Activated T-helper 2 cell treated with anti-CD3 and anti-CD28 coated beads, Interferon-gamma antibody, Interleukin-2, Interleukin-4, amounts not matched to agents 10 μg/mL and 5 μg/mL and 100 μg/mL, durations not matched to agents 14 hours and 24 hours and 36 hours (primary cell): ENCODE measurements around the gene KLF13. TPM values are rescaled to one million over a fixed set of nuclear protein-coding genes. Genes with fewer than 3 reads are reported as not detected.
A peak's percentile ranks its signal among the peaks of the same experiment; 100 is the strongest.

ENCODE experiments used
- DNase-seq: peaks from one replicate; pipeline ENCODE4 v3.0.0; 2021; ENCODE audit warnings: low spot score
- H3K27ac Mint-ChIP-seq: one replicate; pipeline ENCODE4 v1.8.0; 2021; ENCODE audit warnings: mixed read lengths
- H3K27me3 Mint-ChIP-seq: one replicate; pipeline ENCODE4 v1.8.0; 2021; ENCODE audit warnings: low read depth, mixed read lengths
- H3K36me3 Mint-ChIP-seq: one replicate; pipeline ENCODE4 v1.8.0; 2021; ENCODE audit warnings: low read depth, mixed read lengths
- H3K4me1 Mint-ChIP-seq: one replicate; pipeline ENCODE4 v1.8.0; 2021; ENCODE audit warnings: low read depth, mixed read lengths
- H3K4me3 Mint-ChIP-seq: one replicate; pipeline ENCODE4 v1.8.0; 2021; ENCODE audit warnings: low read depth, mild to moderate bottlenecking, moderate library complexity, mixed read lengths
- H3K9me3 Mint-ChIP-seq: one replicate; pipeline ENCODE4 v1.8.0; 2021; ENCODE audit warnings: mixed read lengths
- intact Hi-C: fragments of 100-400 bp; cut with micrococcal nuclease; formaldehyde crosslinking; loops from one replicate; pipeline ENCODE4 v1.15.1; 2023
- total RNA-seq: library from RNA; stranded (reverse); gene quantifications from 2 replicates; pipeline ENCODE4 v1.2.3, GENCODE V29; 2022

The KLF13 gene
- 127 and 132 TPM in 2 replicates for total RNA-seq

DNA sequence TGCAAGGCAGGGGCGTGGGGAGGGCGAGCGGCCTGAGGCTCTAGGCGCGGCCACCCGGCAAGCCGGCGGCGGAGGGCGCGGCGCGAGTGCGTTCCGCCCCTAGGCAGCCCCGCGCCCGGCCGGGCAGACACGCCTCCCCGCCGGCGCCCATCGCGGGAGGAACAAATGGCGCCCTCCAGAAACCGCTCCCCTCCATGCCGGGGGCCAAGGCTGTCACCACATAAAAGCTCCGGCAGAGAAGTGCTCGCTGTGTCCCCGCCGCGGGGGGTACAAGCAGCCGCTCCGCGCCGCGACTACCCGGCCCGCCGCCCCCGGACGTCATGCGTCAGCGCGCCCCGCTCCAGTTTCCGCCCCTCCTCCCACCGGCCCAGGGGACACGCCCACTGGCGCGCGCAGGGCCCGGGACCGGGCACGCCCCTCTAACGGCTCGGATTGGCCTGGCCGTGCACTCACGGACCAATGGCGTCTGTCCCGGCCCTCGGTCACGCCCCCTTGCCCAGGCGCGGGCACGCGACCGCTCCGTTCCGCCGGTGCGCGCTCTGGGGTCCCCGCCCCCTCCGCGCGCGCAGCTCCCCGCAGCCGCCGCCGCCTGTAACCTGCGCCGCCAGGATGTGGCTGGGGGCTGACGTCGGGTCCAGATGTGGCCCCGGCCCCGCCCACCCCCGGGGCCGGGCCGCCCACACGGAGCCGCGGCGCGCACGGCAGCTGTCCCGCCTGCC, at the start of gene KLF13:
Gene KLF13 (plus strand): TSS at position 680 of the 719 bp plus-strand sequence. CDS start 378 bp downstream, outside the sequence.
- peak within 1 kb of the TSS; percentile 77 for H3K27ac Mint-ChIP-seq
- DNase-seq = peak; percentile 100
- peaks cover 36% of the 10 kb centered on the region for H3K36me3 Mint-ChIP-seq
- peaks cover 40% of the 10 kb centered on the region for H3K4me1 Mint-ChIP-seq
- peaks cover 4% of the 10 kb centered on the region for H3K9me3 Mint-ChIP-seq
- intact Hi-C loops = loop anchor here (1.0 to 5.0 kb wide), 4 partner anchors 64 to 336 kb away; partner anchors contain the start of gene MTMR10
- H3K27me3 Mint-ChIP-seq = no peaks in the 10 kb centered on the region
- peak within 1 kb of the TSS; percentile 77 for H3K4me3 Mint-ChIP-seq

GRCh38 chr15:31277335-31278060, 49.1 kb upstream of the KLF13 start:
- no peaks in the 10 kb centered on the region for H3K36me3 Mint-ChIP-seq
- no peak overlapping the region for H3K4me3 Mint-ChIP-seq
- H3K9me3 Mint-ChIP-seq = no peaks in the 10 kb centered on the region
- H3K27me3 Mint-ChIP-seq = no peaks in the 10 kb centered on the region
- DNase-seq = peak; percentile 1
- no peak overlapping the region for H3K27ac Mint-ChIP-seq
- intact Hi-C loops = no loop called here
- H3K4me1 Mint-ChIP-seq = peaks cover 7% of the 10 kb centered on the region

- Mint-ChIP-seq H3K9me3 (no peaks in the 10 kb centered on the region), H3K27ac (no peak overlapping the region), H3K4me3 (no peak overlapping the region), H3K4me1 (peaks cover 7% of the 10 kb centered on the region), H3K27me3 (no peaks in the 10 kb centered on the region), H3K36me3 (no peaks in the 10 kb centered on the region)
- intact Hi-C loops = no loop called here
- DNase-seq = peak; percentile 4
Measured at GRCh38 chr15:31278061-31278445, 48.6 kb upstream of the KLF13 start.

DNA sequence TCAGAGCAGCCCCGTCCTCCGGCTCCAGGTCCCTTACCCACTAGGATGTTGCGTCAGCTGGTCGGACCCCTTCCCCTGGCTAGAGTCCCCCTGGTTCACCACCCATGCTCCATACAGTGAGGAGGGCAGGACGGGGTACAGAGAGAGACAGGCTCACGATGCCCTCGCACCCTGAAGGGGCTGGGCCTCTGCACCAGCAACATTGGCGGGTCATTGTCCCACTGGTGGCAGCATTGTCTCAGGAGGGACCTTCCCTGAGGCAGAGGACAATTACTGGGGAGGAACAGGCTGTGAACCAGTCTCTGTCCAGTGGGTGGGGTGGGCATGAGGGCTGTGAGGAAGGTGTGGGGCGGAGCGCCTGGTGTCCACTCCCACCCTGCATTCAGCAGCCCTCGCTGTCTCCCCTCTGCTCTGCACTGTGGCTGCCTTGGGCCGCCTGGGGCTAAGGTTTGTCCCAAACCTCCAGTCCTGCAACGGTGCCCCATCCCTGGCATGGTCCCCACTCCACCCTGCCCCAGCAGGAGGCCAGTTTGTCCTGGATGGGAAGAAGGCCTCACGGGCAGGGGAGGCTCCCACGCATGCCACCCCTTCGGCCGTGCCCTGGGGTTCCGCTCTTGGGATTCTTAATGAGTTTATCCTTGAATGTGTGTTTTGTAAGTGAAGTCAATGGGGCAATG, 48.0 kb upstream of the KLF13 start:
- no peaks in the 10 kb centered on the region for H3K27me3 Mint-ChIP-seq
- H3K27ac Mint-ChIP-seq = no peak overlapping the region
- H3K4me1 Mint-ChIP-seq = peaks cover 7% of the 10 kb centered on the region
- H3K9me3 Mint-ChIP-seq = no peaks in the 10 kb centered on the region
- no peaks in the 10 kb centered on the region for H3K36me3 Mint-ChIP-seq
- intact Hi-C loops = no loop called here
- no peak overlapping the region for H3K4me3 Mint-ChIP-seq
- peak; percentile 2 for DNase-seq

DNA sequence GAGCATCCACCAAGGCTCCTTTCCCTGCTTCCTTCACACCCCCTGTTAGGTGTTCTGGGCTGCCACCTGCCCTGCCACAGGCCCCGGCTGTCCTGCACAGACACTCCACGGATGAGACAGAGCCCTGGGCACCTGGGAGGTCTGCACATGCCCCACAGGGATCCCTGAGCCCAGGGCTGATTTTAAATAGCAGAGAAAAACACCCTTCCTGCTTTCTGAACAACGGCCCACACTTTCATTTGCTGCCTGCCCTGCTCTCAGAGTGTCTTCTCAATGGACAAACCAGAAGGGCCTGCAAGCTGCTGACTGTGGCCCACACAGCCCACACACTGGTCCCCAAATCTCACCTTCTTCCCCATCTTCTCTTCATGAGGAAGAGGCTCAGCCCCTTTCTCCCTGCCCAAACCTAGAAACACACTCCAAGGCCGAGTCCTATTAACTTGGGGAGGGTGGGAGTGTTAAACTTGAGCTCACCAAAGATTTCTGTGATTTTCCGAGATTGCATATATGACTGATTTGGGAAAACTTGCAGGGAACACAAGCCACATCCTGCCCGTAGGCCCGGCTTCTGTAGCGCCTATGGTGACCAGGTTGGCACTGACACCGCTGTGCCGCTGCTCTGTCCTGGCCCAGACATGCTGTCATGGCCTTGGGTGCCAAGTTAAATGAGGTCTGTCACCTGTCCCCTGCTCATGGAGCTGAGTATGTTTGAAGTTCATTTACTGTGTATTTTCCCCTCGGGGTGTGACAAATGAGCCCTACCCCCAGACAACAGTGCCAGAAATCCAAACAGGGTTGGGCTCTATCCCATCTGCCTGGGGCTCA, 47.2 kb upstream of the KLF13 start:
- Mint-ChIP-seq H3K36me3 (no peaks in the 10 kb centered on the region), H3K27ac (no peak overlapping the region), H3K4me1 (peaks cover 6% of the 10 kb centered on the region), H3K9me3 (no peaks in the 10 kb centered on the region), H3K27me3 (peaks cover 7% of the 10 kb centered on the region), H3K4me3 (no peak overlapping the region)
- intact Hi-C loops = no loop called here
- peak; percentile 6 for DNase-seq

- intact Hi-C loops = no loop called here
- Mint-ChIP-seq H3K9me3 (no peaks in the 10 kb centered on the region), H3K27ac (no peak overlapping the region), H3K4me1 (no peaks in the 10 kb centered on the region), H3K4me3 (no peak overlapping the region), H3K27me3 (peaks cover 9% of the 10 kb centered on the region), H3K36me3 (no peaks in the 10 kb centered on the region)
- peak; percentile 1 for DNase-seq
Measured at GRCh38 chr15:31280046-31280830, 46.4 kb upstream of the KLF13 start.

- peaks cover under 1% of the 10 kb centered on the region for H3K9me3 Mint-ChIP-seq
- H3K27me3 Mint-ChIP-seq = peaks cover 13% of the 10 kb centered on the region
- DNase-seq = no peak
- no peak overlapping the region for H3K4me3 Mint-ChIP-seq
- no peak overlapping the region for H3K27ac Mint-ChIP-seq
- H3K36me3 Mint-ChIP-seq = no peaks in the 10 kb centered on the region
- peaks cover 1% of the 10 kb centered on the region for H3K4me1 Mint-ChIP-seq
- intact Hi-C loops = no loop called here
Measured at GRCh38 chr15:31280831-31281216, 45.8 kb upstream of the KLF13 start.

GRCh38 chr15:31283043-31283442, 43.6 kb upstream of the KLF13 start:
- H3K27ac Mint-ChIP-seq = no peak overlapping the region
- peaks cover 5% of the 10 kb centered on the region for H3K4me1 Mint-ChIP-seq
- peaks cover 27% of the 10 kb centered on the region for H3K27me3 Mint-ChIP-seq
- intact Hi-C loops = no loop called here
- no peaks in the 10 kb centered on the region for H3K36me3 Mint-ChIP-seq
- DNase-seq = no peak
- H3K4me3 Mint-ChIP-seq = no peak overlapping the region
- peaks cover 9% of the 10 kb centered on the region for H3K9me3 Mint-ChIP-seq

GRCh38 chr15:31285772-31286261, 40.8 kb upstream of the KLF13 start:
- H3K4me1 Mint-ChIP-seq = peaks cover 5% of the 10 kb centered on the region
- H3K4me3 Mint-ChIP-seq = no peak overlapping the region
- no peak for DNase-seq
- no peak overlapping the region for H3K27ac Mint-ChIP-seq
- peaks cover 3% of the 10 kb centered on the region for H3K36me3 Mint-ChIP-seq
- H3K27me3 Mint-ChIP-seq = peaks cover 42% of the 10 kb centered on the region
- intact Hi-C loops = no loop called here
- H3K9me3 Mint-ChIP-seq = peaks cover 9% of the 10 kb centered on the region

GRCh38 chr15:31291048-31291578, 35.5 kb upstream of the KLF13 start:
- DNase-seq = no peak
- H3K9me3 Mint-ChIP-seq = peaks cover 5% of the 10 kb centered on the region
- H3K27ac Mint-ChIP-seq = no peak overlapping the region
- peaks cover 3% of the 10 kb centered on the region for H3K36me3 Mint-ChIP-seq
- no peak overlapping the region for H3K4me3 Mint-ChIP-seq
- intact Hi-C loops = no loop called here
- peaks cover 65% of the 10 kb centered on the region for H3K27me3 Mint-ChIP-seq
- peaks cover under 1% of the 10 kb centered on the region for H3K4me1 Mint-ChIP-seq

GRCh38 chr15:31292391-31293015, 34.1 kb upstream of the KLF13 start:
- H3K27me3 Mint-ChIP-seq = peaks cover 72% of the 10 kb centered on the region
- intact Hi-C loops = no loop called here
- no peak overlapping the region for H3K27ac Mint-ChIP-seq

More at GRCh38 chr15:31292391-31293015, 34.1 kb upstream of the KLF13 start:
- H3K9me3 Mint-ChIP-seq = no peaks in the 10 kb centered on the region
- peak; percentile 1 for DNase-seq
- H3K4me3 Mint-ChIP-seq = no peak overlapping the region
- no peaks in the 10 kb centered on the region for H3K4me1 Mint-ChIP-seq
- peaks cover 3% of the 10 kb centered on the region for H3K36me3 Mint-ChIP-seq
